GM23338 (cell line): ENCODE measurements around the gene USH1C. TPM values are rescaled to one million over a fixed set of nuclear protein-coding genes. Genes with fewer than 3 reads are reported as not detected.

Source experiments
- ATAC-seq: fragments of 200-7000 bp; cut with Tn5 transposase; 3 replicates; pipeline ENCODE4 v1.9.1; 2020
- DNase-seq: peaks from one replicate; pipeline ENCODE4 v3.0.0-alpha.2; 2015; ENCODE audit warnings: low spot score
- H2AFZ ChIP-seq: fragments of 200-600 bp; sonication (generic); 2 replicates; pipeline ENCODE4 v1.8.0; 2016; ENCODE audit warnings: antibody characterized with exemption, mild to moderate bottlenecking, moderate library complexity
- H3F3A ChIP-seq: fragments of 200-600 bp; sonication (generic); replicated peaks from 2 replicates; pipeline ENCODE4 v1.8.0; 2017; ENCODE audit warnings: antibody characterized with exemption, mixed run types, low read depth
- H3K27ac ChIP-seq: fragments of 200-600 bp; sonication (generic); 2 replicates; pipeline ENCODE4 v1.6.1; 2016; ENCODE audit warnings: low read depth
- H3K27me3 ChIP-seq: fragments of 200-600 bp; sonication (generic); 2 replicates; pipeline ENCODE4 v1.8.0; 2016; ENCODE audit warnings: mild to moderate bottlenecking, mixed run types, moderate library complexity; ENCODE audit not compliant: insufficient read depth
- H3K36me3 ChIP-seq: fragments of 200-600 bp; sonication (generic); 2 replicates; pipeline ENCODE4 v1.8.0; 2016; ENCODE audit warnings: mild to moderate bottlenecking; ENCODE audit not compliant: insufficient read depth
- H3K4me1 ChIP-seq: fragments of 200-600 bp; sonication (generic); 2 replicates; pipeline ENCODE4 v1.8.0; 2016; ENCODE audit warnings: mild to moderate bottlenecking, moderate library complexity; ENCODE audit not compliant: insufficient read depth
- H3K4me2 ChIP-seq: fragments of 200-600 bp; sonication (generic); 2 replicates; pipeline ENCODE4 v1.7.1; 2017; ENCODE audit warnings: mixed run types
- H3K4me3 ChIP-seq: fragments of 200-600 bp; sonication (generic); 2 replicates; pipeline ENCODE4 v1.6.1; 2016; ENCODE audit warnings: mixed run types
- H3K79me2 ChIP-seq: fragments of 200-600 bp; sonication (generic); replicated peaks from 2 replicates; pipeline ENCODE4 v1.8.0; 2017; ENCODE audit warnings: mild to moderate bottlenecking; ENCODE audit not compliant: insufficient read depth
- H3K9me2 ChIP-seq: fragments of 200-600 bp; sonication (generic); 2 replicates; pipeline ENCODE4 v1.8.0; 2017; ENCODE audit not compliant: insufficient read depth
- H4K20me1 ChIP-seq: fragments of 200-600 bp; sonication (generic); replicated peaks from 2 replicates; pipeline ENCODE4 v1.8.0; 2017; ENCODE audit warnings: mild to moderate bottlenecking; ENCODE audit not compliant: insufficient read depth
- H3K27ac Mint-ChIP-seq: 2 replicates; pipeline ENCODE4 v1.8.0; 2020; ENCODE audit warnings: inconsistent platforms, mild to moderate bottlenecking, moderate library complexity, mixed read lengths
- H3K27me3 Mint-ChIP-seq: 3 replicates; pipeline ENCODE4 v1.8.0; 2022; ENCODE audit warnings: low read depth, mild to moderate bottlenecking, moderate library complexity, mixed read lengths, inconsistent platforms; ENCODE audit not compliant: insufficient read depth, poor library complexity
- H3K36me3 Mint-ChIP-seq: 3 replicates; pipeline ENCODE4 v1.8.0; 2021; ENCODE audit warnings: low read depth, mild to moderate bottlenecking, inconsistent platforms, moderate library complexity, mixed read lengths
- H3K4me1 Mint-ChIP-seq: 3 replicates; pipeline ENCODE4 v1.8.0; 2020; ENCODE audit warnings: mild to moderate bottlenecking, inconsistent platforms, mixed read lengths
- H3K4me3 Mint-ChIP-seq: 3 replicates; pipeline ENCODE4 v1.8.0; 2021; ENCODE audit warnings: moderate library complexity, mild to moderate bottlenecking, inconsistent platforms, mixed read lengths
- H3K9me3 Mint-ChIP-seq: 3 replicates; pipeline ENCODE4 v1.8.0; 2020; ENCODE audit warnings: moderate library complexity, mild to moderate bottlenecking, inconsistent platforms, mixed read lengths
- ETS1 ChIP-seq: IDR thresholded peaks from 2 replicates; pipeline ENCODE4 v1.6.1; 2016; ENCODE audit warnings: antibody characterized with exemption
- EZH2 ChIP-seq: fragments of 200-600 bp; sonication (generic); IDR thresholded peaks from one replicate; pipeline ENCODE4 v1.8.0; 2017; ENCODE audit warnings: antibody characterized with exemption, mild to moderate bottlenecking, low read depth; ENCODE audit not compliant: unreplicated experiment
- EZH2phosphoT487 ChIP-seq: fragments of 200-600 bp; sonication (generic); IDR thresholded peaks from one replicate; pipeline ENCODE4 v1.8.1; 2018; ENCODE audit warnings: antibody characterized with exemption; ENCODE audit not compliant: unreplicated experiment
- JUNB ChIP-seq: IDR thresholded peaks from one replicate; pipeline ENCODE4 v1.6.1; 2016; ENCODE audit warnings: antibody characterized with exemption; ENCODE audit not compliant: unreplicated experiment
- NANOG ChIP-seq: IDR thresholded peaks from 2 replicates; pipeline ENCODE4 v1.6.1; 2016; ENCODE audit warnings: antibody characterized with exemption, borderline replicate concordance
- POLR2AphosphoS5 ChIP-seq: IDR thresholded peaks from 2 replicates; pipeline ENCODE4 v1.6.1; 2016; ENCODE audit warnings: antibody characterized with exemption, low read depth
- STAT1 ChIP-seq: IDR thresholded peaks from one replicate; pipeline ENCODE4 v1.6.1; 2016; ENCODE audit warnings: antibody characterized with exemption; ENCODE audit not compliant: unreplicated experiment
- ZNF114 ChIP-seq: fragments of 250-450 bp; sonication (Bioruptor Pico); IDR thresholded peaks from 2 replicates; pipeline ENCODE4 v1.5.0; 2020; ENCODE audit warnings: mild to moderate bottlenecking, moderate library complexity
- ZNF331 ChIP-seq: fragments of 250-450 bp; sonication (Bioruptor Pico); IDR thresholded peaks from 2 replicates; pipeline ENCODE4 v1.5.0; 2020; ENCODE audit warnings: low read depth, mild to moderate bottlenecking, moderate library complexity
- polyA plus RNA-seq: library from polyadenylated mRNA; unstranded; fragments of >200 nt; fragmentation: Nextera tagmentation; extraction: Ambion mirVana; gene quantifications from 2 replicates; pipeline ENCODE4 v1.2.1, GENCODE V29; 2016
- total RNA-seq: library from RNA; depleted of rRNA; stranded (reverse); fragments of >200 nt; shearing (Covaris generic); gene quantifications from 2 replicates; pipeline ENCODE4 v1.2.3, GENCODE V29; 2014
- TF ChIP-seq, protein P1 (sequence below): fragments of 250-450 bp; sonication (Bioruptor Pico); IDR thresholded peaks from 2 replicates; pipeline ENCODE4 v1.5.0; 2020; ENCODE audit warnings: mild to moderate bottlenecking, moderate library complexity
- TF ChIP-seq, protein P2 (sequence below), 2 experiments: fragments of 200-600 bp in 1 of 2; sonication (generic) in 1 of 2; conservative IDR thresholded peaks; 2 replicates each; pipeline versions ENCODE4 v1.5.1 to v1.6.1; 2016 to 2017; ENCODE audit warnings: antibody characterized with exemption in 2 of 2, low read depth in 2 of 2, mild to moderate bottlenecking in 2 of 2, moderate library complexity in 1 of 2

The USH1C gene
- total and polyA plus RNA-seq, 2 experiments from 2014 or later: 1.3 to 1.8 TPM

GRCh38 chr11:17490232-17490631 is 54.0 kb downstream of the USH1C start:
- H3K4me1 Mint-ChIP-seq: no peaks in the 10 kb centered on the region; the same call in 2 of the 3 replicates
- no peaks in the 10 kb centered on the region for H3K9me3 Mint-ChIP-seq
- H3K27ac Mint-ChIP-seq: no peak overlapping the region
- Histone ChIP-seq H3K4me1 (no peaks in the 10 kb centered on the region), H3K4me2 (no peak overlapping the region), H3K27me3 (no peaks in the 10 kb centered on the region), H2AFZ (no peak overlapping the region), H3K27ac (no peak overlapping the region), H4K20me1 (no peaks in the 10 kb centered on the region), H3K4me3 (no peak overlapping the region), H3K9me2 (no peaks in the 10 kb centered on the region), H3K79me2 (no peaks in the 10 kb centered on the region), H3F3A (no peaks in the 10 kb centered on the region), H3K36me3 (no peaks in the 10 kb centered on the region)
- no peak overlapping the region for H3K4me3 Mint-ChIP-seq
- peaks cover 3% of the 10 kb centered on the region for H3K27me3 Mint-ChIP-seq
- DNase-seq (no peak), ATAC-seq (no peak)
- TF ChIP-seq JUNB: no peak
- no peak for TF ChIP-seq POLR2AphosphoS5
- no peak for TF ChIP-seq STAT1
- no peak for TF ChIP-seq EZH2
- no peaks in the 10 kb centered on the region for H3K36me3 Mint-ChIP-seq

GRCh38 chr11:17489751-17490150 is 54.5 kb downstream of the USH1C start:
- peaks cover 3% of the 10 kb centered on the region for H3K27me3 Mint-ChIP-seq
- TF ChIP-seq EZH2 (no peak), ZNF114 (no peak), EZH2phosphoT487 (no peak), JUNB (no peak), POLR2AphosphoS5 (no peak), ETS1 (no peak), ZNF331 (CRISPR knock-in tag) (no peak), NANOG (no peak), STAT1 (no peak)
- TF ChIP-seq, protein P1, sequence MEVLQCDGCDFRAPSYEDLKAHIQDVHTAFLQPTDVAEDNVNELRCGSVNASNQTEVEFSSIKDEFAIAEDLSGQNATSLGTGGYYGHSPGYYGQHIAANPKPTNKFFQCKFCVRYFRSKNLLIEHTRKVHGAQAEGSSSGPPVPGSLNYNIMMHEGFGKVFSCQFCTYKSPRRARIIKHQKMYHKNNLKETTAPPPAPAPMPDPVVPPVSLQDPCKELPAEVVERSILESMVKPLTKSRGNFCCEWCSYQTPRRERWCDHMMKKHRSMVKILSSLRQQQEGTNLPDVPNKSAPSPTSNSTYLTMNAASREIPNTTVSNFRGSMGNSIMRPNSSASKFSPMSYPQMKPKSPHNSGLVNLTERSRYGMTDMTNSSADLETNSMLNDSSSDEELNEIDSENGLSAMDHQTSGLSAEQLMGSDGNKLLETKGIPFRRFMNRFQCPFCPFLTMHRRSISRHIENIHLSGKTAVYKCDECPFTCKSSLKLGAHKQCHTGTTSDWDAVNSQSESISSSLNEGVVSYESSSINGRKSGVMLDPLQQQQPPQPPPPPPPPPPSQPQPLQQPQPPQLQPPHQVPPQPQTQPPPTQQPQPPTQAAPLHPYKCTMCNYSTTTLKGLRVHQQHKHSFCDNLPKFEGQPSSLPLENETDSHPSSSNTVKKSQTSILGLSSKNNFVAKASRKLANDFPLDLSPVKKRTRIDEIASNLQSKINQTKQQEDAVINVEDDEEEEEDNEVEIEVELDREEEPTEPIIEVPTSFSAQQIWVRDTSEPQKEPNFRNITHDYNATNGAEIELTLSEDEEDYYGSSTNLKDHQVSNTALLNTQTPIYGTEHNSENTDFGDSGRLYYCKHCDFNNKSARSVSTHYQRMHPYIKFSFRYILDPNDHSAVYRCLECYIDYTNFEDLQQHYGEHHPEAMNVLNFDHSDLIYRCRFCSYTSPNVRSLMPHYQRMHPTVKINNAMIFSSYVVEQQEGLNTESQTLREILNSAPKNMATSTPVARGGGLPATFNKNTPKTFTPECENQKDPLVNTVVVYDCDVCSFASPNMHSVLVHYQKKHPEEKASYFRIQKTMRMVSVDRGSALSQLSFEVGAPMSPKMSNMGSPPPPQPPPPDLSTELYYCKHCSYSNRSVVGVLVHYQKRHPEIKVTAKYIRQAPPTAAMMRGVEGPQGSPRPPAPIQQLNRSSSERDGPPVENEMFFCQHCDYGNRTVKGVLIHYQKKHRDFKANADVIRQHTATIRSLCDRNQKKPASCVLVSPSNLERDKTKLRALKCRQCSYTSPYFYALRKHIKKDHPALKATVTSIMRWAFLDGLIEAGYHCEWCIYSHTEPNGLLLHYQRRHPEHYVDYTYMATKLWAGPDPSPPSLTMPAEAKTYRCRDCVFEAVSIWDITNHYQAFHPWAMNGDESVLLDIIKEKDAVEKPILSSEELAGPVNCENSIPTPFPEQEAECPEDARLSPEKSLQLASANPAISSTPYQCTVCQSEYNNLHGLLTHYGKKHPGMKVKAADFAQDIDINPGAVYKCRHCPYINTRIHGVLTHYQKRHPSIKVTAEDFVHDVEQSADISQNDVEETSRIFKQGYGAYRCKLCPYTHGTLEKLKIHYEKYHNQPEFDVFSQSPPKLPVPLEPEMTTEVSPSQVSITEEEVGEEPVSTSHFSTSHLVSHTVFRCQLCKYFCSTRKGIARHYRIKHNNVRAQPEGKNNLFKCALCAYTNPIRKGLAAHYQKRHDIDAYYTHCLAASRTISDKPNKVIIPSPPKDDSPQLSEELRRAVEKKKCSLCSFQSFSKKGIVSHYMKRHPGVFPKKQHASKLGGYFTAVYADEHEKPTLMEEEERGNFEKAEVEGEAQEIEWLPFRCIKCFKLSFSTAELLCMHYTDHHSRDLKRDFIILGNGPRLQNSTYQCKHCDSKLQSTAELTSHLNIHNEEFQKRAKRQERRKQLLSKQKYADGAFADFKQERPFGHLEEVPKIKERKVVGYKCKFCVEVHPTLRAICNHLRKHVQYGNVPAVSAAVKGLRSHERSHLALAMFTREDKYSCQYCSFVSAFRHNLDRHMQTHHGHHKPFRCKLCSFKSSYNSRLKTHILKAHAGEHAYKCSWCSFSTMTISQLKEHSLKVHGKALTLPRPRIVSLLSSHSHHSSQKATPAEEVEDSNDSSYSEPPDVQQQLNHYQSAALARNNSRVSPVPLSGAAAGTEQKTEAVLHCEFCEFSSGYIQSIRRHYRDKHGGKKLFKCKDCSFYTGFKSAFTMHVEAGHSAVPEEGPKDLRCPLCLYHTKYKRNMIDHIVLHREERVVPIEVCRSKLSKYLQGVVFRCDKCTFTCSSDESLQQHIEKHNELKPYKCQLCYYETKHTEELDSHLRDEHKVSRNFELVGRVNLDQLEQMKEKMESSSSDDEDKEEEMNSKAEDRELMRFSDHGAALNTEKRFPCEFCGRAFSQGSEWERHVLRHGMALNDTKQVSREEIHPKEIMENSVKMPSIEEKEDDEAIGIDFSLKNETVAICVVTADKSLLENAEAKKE (CRISPR knock-in tag): no peak
- TF ChIP-seq, protein P2, sequence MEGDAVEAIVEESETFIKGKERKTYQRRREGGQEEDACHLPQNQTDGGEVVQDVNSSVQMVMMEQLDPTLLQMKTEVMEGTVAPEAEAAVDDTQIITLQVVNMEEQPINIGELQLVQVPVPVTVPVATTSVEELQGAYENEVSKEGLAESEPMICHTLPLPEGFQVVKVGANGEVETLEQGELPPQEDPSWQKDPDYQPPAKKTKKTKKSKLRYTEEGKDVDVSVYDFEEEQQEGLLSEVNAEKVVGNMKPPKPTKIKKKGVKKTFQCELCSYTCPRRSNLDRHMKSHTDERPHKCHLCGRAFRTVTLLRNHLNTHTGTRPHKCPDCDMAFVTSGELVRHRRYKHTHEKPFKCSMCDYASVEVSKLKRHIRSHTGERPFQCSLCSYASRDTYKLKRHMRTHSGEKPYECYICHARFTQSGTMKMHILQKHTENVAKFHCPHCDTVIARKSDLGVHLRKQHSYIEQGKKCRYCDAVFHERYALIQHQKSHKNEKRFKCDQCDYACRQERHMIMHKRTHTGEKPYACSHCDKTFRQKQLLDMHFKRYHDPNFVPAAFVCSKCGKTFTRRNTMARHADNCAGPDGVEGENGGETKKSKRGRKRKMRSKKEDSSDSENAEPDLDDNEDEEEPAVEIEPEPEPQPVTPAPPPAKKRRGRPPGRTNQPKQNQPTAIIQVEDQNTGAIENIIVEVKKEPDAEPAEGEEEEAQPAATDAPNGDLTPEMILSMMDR (conservative IDR thresholded peaks at IDR 0.05; ENCODE audit: low read depth in 2 of 2): no peak

More at GRCh38 chr11:17489751-17490150, 54.5 kb downstream of the USH1C start:
- no peak overlapping the region for H3K4me3 ChIP-seq
- H3K4me2 ChIP-seq: no peak overlapping the region
- H3K79me2 ChIP-seq: no peaks in the 10 kb centered on the region
- H3K9me2 ChIP-seq: no peaks in the 10 kb centered on the region
- H3K27ac ChIP-seq: no peak overlapping the region
- H3K4me1 Mint-ChIP-seq: no peaks in the 10 kb centered on the region; the same call in 2 of the 3 replicates
- H3K27me3 ChIP-seq: no peaks in the 10 kb centered on the region
- no peaks in the 10 kb centered on the region for H3K4me1 ChIP-seq
- H4K20me1 ChIP-seq: no peaks in the 10 kb centered on the region
- H3K4me3 Mint-ChIP-seq: no peak overlapping the region
- H3K9me3 Mint-ChIP-seq: no peaks in the 10 kb centered on the region
- no peak for ATAC-seq
- DNase-seq: no peak
- H3K36me3 Mint-ChIP-seq: no peaks in the 10 kb centered on the region
- H3K27ac Mint-ChIP-seq: no peak overlapping the region
- H2AFZ ChIP-seq: no peak overlapping the region
- H3K36me3 ChIP-seq: no peaks in the 10 kb centered on the region
- no peaks in the 10 kb centered on the region for H3F3A ChIP-seq
